Tibial nerve (tissue), 4 donors: ENCODE results near the gene PCDHB9.
"Not testable (repeated sequence)": the region's sequence is repeated elsewhere in the genome, so short reads cannot be mapped to it uniquely, and the experiment has no call there.

ENCODE experiments used
- EP300 ChIP-seq, 2 donors: sonication (generic); formaldehyde crosslinking; IDR thresholded peaks; one replicate each; pipeline ENCODE4 v1.6.1; 2017; ENCODE audit warnings: antibody characterized with exemption in 2 of 2, mild to moderate bottlenecking in 1 of 2
- POLR2A ChIP-seq, 2 donors: fragments of 450-650 bp; IDR thresholded peaks; one replicate each; pipeline ENCODE4 v1.6.1; 2017; ENCODE audit warnings: antibody characterized with exemption in 2 of 2, mild to moderate bottlenecking in 2 of 2, moderate library complexity in 2 of 2
- TF ChIP-seq, protein P1 (sequence below), 5 experiments: fragments of 200-600 bp in 3 of 5; fragments of 450-650 bp in 2 of 5; sonication (generic) in 3 of 5; IDR thresholded peaks; one replicate each; pipeline ENCODE4 v1.5.1; 2016 to 2019; ENCODE audit warnings: antibody characterized with exemption in 5 of 5, mild to moderate bottlenecking in 3 of 5, moderate library complexity in 2 of 5

DNA sequence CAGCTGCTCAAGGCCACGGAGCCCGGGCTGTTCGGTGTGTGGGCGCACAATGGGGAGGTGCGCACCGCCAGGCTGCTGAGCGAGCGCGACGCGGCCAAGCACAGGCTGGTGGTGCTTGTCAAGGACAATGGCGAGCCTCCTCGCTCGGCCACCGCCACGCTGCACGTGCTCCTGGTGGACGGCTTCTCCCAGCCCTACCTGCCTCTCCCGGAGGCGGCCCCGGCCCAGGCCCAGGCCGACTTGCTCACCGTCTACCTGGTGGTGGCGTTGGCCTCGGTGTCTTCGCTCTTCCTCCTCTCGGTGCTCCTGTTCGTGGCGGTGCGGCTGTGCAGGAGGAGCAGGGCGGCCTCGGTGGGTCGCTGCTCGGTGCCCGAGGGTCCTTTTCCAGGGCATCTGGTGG, 2.2 kb downstream of the PCDHB9 start:
- TF ChIP-seq, protein P1, sequence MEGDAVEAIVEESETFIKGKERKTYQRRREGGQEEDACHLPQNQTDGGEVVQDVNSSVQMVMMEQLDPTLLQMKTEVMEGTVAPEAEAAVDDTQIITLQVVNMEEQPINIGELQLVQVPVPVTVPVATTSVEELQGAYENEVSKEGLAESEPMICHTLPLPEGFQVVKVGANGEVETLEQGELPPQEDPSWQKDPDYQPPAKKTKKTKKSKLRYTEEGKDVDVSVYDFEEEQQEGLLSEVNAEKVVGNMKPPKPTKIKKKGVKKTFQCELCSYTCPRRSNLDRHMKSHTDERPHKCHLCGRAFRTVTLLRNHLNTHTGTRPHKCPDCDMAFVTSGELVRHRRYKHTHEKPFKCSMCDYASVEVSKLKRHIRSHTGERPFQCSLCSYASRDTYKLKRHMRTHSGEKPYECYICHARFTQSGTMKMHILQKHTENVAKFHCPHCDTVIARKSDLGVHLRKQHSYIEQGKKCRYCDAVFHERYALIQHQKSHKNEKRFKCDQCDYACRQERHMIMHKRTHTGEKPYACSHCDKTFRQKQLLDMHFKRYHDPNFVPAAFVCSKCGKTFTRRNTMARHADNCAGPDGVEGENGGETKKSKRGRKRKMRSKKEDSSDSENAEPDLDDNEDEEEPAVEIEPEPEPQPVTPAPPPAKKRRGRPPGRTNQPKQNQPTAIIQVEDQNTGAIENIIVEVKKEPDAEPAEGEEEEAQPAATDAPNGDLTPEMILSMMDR (IDR thresholded peaks at IDR 0.05): not testable (repeated sequence)
- TF ChIP-seq POLR2A, EP300 (IDR thresholded peaks at IDR 0.05): not testable (repeated sequence)
